KMS-11 (cell line): ENCODE data around the gene FAM25G.
"Not testable (repeated sequence)": the region's sequence is repeated elsewhere in the genome, so short reads cannot be mapped to it uniquely, and the experiment has no call there.

Experiments
- H2AFZ ChIP-seq: fragments of 200-600 bp; sonication (generic); 2 replicates; pipeline ENCODE4 v1.6.1; 2016; ENCODE audit warnings: antibody characterized with exemption, mixed run types, low read depth
- H3K27ac ChIP-seq: fragments of 200-600 bp; sonication (generic); 2 replicates; pipeline ENCODE4 v1.6.1; 2016; ENCODE audit warnings: mild to moderate bottlenecking, mixed run types
- H3K27me3 ChIP-seq: fragments of 200-600 bp; sonication (generic); 2 replicates; pipeline ENCODE4 v1.6.1; 2017; ENCODE audit warnings: mild to moderate bottlenecking, low read depth, mixed run types, moderate library complexity; ENCODE audit not compliant: insufficient read depth
- H3K36me3 ChIP-seq: fragments of 200-600 bp; sonication (generic); 2 replicates; pipeline ENCODE4 v1.6.1; 2017; ENCODE audit warnings: mild to moderate bottlenecking, mixed run types; ENCODE audit not compliant: insufficient read depth
- H3K4me1 ChIP-seq: fragments of 200-600 bp; sonication (generic); 2 replicates; pipeline ENCODE4 v1.6.1; 2016; ENCODE audit warnings: mild to moderate bottlenecking, low read depth, mixed run types; ENCODE audit not compliant: poor library complexity, severe bottlenecking
- H3K4me2 ChIP-seq: fragments of 200-600 bp; sonication (generic); 2 replicates; pipeline ENCODE4 v1.7.0; 2016; ENCODE audit warnings: mild to moderate bottlenecking, mixed run types
- H3K4me3 ChIP-seq: fragments of 200-600 bp; sonication (generic); IDR thresholded peaks from 2 replicates; pipeline ENCODE4 v1.6.1; 2017; ENCODE audit warnings: low read depth, low read length, mixed read lengths; ENCODE audit not compliant: insufficient read depth
- H3K79me2 ChIP-seq: fragments of 200-600 bp; sonication (generic); 2 replicates; pipeline ENCODE4 v1.6.1; 2016; ENCODE audit warnings: low read depth, mixed run types; ENCODE audit not compliant: insufficient read depth
- H3K9ac ChIP-seq: fragments of 200-600 bp; sonication (generic); 2 replicates; pipeline ENCODE4 v1.6.1; 2016; ENCODE audit warnings: mild to moderate bottlenecking, mixed run types
- H4K20me1 ChIP-seq: fragments of 200-600 bp; sonication (generic); 2 replicates; pipeline ENCODE4 v1.6.1; 2016; ENCODE audit warnings: mild to moderate bottlenecking, mixed run types; ENCODE audit not compliant: insufficient read depth

Gene FAM25G

GRCh38 chr10:47491600-47491999 is at the start of gene FAM25G:
TSS of gene FAM25G (minus strand) at chr10:47491700. CDS start at chr10:47491674, 26 bp downstream.
- not testable (repeated sequence) for H4K20me1 ChIP-seq, H3K4me2 ChIP-seq, H3K4me1 ChIP-seq, H3K4me3 ChIP-seq, H3K79me2 ChIP-seq, H3K9ac ChIP-seq, H3K27me3 ChIP-seq, H3K36me3 ChIP-seq, H2AFZ ChIP-seq, H3K27ac ChIP-seq

GRCh38 chr10:47536430-47536829 is 44.9 kb upstream of the FAM25G start:
- not testable (repeated sequence) for H2AFZ ChIP-seq, H3K4me1 ChIP-seq, H3K4me2 ChIP-seq, H3K36me3 ChIP-seq, H3K4me3 ChIP-seq, H3K9ac ChIP-seq, H3K27ac ChIP-seq, H4K20me1 ChIP-seq, H3K79me2 ChIP-seq, H3K27me3 ChIP-seq

- H3K4me1 ChIP-seq, H3K9ac ChIP-seq, H3K36me3 ChIP-seq, H3K27me3 ChIP-seq, H3K79me2 ChIP-seq, H3K4me2 ChIP-seq, H4K20me1 ChIP-seq, H3K4me3 ChIP-seq, H3K27ac ChIP-seq, H2AFZ ChIP-seq: not testable (repeated sequence)
These were observed 32.0 kb upstream of the FAM25G start, which contains the start of gene AGAP9 for GRCh38 chr10:47523475-47523874. TSS of gene AGAP9 (minus strand) at chr10:47523638. CDS start at chr10:47523526, 112 bp downstream.

- not testable (repeated sequence) for H2AFZ ChIP-seq, H3K9ac ChIP-seq, H3K27me3 ChIP-seq, H3K79me2 ChIP-seq, H3K4me3 ChIP-seq, H4K20me1 ChIP-seq, H3K4me1 ChIP-seq, H3K4me2 ChIP-seq, H3K36me3 ChIP-seq, H3K27ac ChIP-seq
These were observed 10.8 kb upstream of the FAM25G start for GRCh38 chr10:47502313-47502712.

- not testable (repeated sequence) for H2AFZ ChIP-seq, H3K79me2 ChIP-seq, H3K27ac ChIP-seq, H4K20me1 ChIP-seq, H3K4me2 ChIP-seq, H3K4me1 ChIP-seq, H3K27me3 ChIP-seq, H3K9ac ChIP-seq, H3K4me3 ChIP-seq, H3K36me3 ChIP-seq
These were observed 2.7 kb upstream of the FAM25G start for GRCh38 chr10:47494226-47494625.

- not testable (repeated sequence) for H3K4me1 ChIP-seq, H3K27me3 ChIP-seq, H3K4me2 ChIP-seq, H3K9ac ChIP-seq, H4K20me1 ChIP-seq, H3K27ac ChIP-seq, H3K79me2 ChIP-seq, H3K4me3 ChIP-seq, H3K36me3 ChIP-seq, H2AFZ ChIP-seq
These were observed 1.9 kb downstream of the FAM25G start for GRCh38 chr10:47489630-47490029.

GRCh38 chr10:47485943-47486342 is 5.6 kb downstream of the FAM25G start:
- H3K79me2 ChIP-seq, H3K4me3 ChIP-seq, H3K27ac ChIP-seq, H3K4me2 ChIP-seq, H3K9ac ChIP-seq, H2AFZ ChIP-seq, H3K27me3 ChIP-seq, H4K20me1 ChIP-seq, H3K36me3 ChIP-seq, H3K4me1 ChIP-seq: not testable (repeated sequence)

GRCh38 chr10:47484786-47485185 is 6.7 kb downstream of the FAM25G start:
- not testable (repeated sequence) for H3K79me2 ChIP-seq, H3K27ac ChIP-seq, H3K4me3 ChIP-seq, H3K4me1 ChIP-seq, H3K4me2 ChIP-seq, H4K20me1 ChIP-seq, H3K27me3 ChIP-seq, H3K9ac ChIP-seq, H2AFZ ChIP-seq, H3K36me3 ChIP-seq

- not testable (repeated sequence) for H3K79me2 ChIP-seq, H3K27me3 ChIP-seq, H3K4me3 ChIP-seq, H3K27ac ChIP-seq, H4K20me1 ChIP-seq, H3K4me1 ChIP-seq, H2AFZ ChIP-seq, H3K4me2 ChIP-seq, H3K36me3 ChIP-seq, H3K9ac ChIP-seq
These were observed 7.6 kb downstream of the FAM25G start, which contains the start of gene ANXA8 for GRCh38 chr10:47483923-47484322. TSS of gene ANXA8 (minus strand) at chr10:47484115. CDS start at chr10:47483933, 182 bp downstream.

GRCh38 chr10:47482367-47482766 is 9.1 kb downstream of the FAM25G start:
- H3K36me3 ChIP-seq, H3K9ac ChIP-seq, H3K27me3 ChIP-seq, H3K4me1 ChIP-seq, H3K27ac ChIP-seq, H4K20me1 ChIP-seq, H3K4me2 ChIP-seq, H2AFZ ChIP-seq, H3K4me3 ChIP-seq, H3K79me2 ChIP-seq: not testable (repeated sequence)

- H3K9ac ChIP-seq, H3K4me1 ChIP-seq, H4K20me1 ChIP-seq, H3K27me3 ChIP-seq, H3K4me3 ChIP-seq, H3K4me2 ChIP-seq, H3K36me3 ChIP-seq, H3K79me2 ChIP-seq, H3K27ac ChIP-seq, H2AFZ ChIP-seq: not testable (repeated sequence)
These were observed 9.7 kb downstream of the FAM25G start for GRCh38 chr10:47481768-47482181.
